Dendritic cell treated with granulocyte-macrophage colony-stimulating factor and Interleukin-4, amounts not matched to agents 40 ng/mL and 50 ng/mL, for 4 days (primary cell): ENCODE data around the gene PMIS2.

Experiments
- H3K27ac Mint-ChIP-seq: one replicate; pipeline ENCODE4 v1.8.0; 2022; ENCODE audit warnings: mild to moderate bottlenecking, mixed read lengths
- H3K27me3 Mint-ChIP-seq: one replicate; pipeline ENCODE4 v1.8.0; 2022; ENCODE audit warnings: mild to moderate bottlenecking, mixed read lengths
- H3K36me3 Mint-ChIP-seq: one replicate; pipeline ENCODE4 v1.8.0; 2022; ENCODE audit warnings: low read depth, mixed read lengths
- H3K4me1 Mint-ChIP-seq: one replicate; pipeline ENCODE4 v1.8.0; 2022; ENCODE audit warnings: low read depth, mixed read lengths
- H3K4me3 Mint-ChIP-seq: one replicate; pipeline ENCODE4 v1.8.0; 2022; ENCODE audit warnings: mild to moderate bottlenecking, moderate library complexity, mixed read lengths
- H3K9me3 Mint-ChIP-seq: one replicate; pipeline ENCODE4 v1.8.0; 2022; ENCODE audit warnings: mixed read lengths
- intact Hi-C: fragments of 100-400 bp; cut with micrococcal nuclease; formaldehyde crosslinking; loops from one replicate; pipeline ENCODE4 v1.15.0; 2022

The PMIS2 gene

DNA sequence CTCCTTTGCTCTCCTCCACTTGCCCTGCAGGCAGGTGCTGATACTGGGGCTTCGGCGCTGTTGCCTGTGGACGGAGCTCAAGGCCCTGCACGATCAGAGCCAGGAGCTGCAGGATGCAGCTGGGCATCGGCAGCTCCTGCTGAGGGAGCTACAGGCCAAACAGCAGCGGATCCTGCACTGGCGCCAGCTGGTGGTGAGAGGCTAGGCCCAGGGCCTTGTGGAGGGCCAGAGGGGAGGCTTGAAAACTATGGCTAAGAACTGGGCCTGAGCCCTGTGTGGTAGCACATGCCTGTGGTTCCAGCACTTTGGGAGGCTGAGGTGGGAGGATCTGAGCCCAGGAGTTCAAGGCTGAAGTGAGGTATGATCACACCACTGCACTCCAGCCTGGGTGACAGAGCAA, 32.9 kb downstream of the PMIS2 start:
- intact Hi-C loops = no loop called here
- Mint-ChIP-seq H3K4me1 (no peaks in the 10 kb centered on the region), H3K36me3 (peaks cover 76% of the 10 kb centered on the region), H3K9me3 (no peaks in the 10 kb centered on the region), H3K27ac (no peak overlapping the region), H3K27me3 (no peaks in the 10 kb centered on the region), H3K4me3 (no peak overlapping the region)

DNA sequence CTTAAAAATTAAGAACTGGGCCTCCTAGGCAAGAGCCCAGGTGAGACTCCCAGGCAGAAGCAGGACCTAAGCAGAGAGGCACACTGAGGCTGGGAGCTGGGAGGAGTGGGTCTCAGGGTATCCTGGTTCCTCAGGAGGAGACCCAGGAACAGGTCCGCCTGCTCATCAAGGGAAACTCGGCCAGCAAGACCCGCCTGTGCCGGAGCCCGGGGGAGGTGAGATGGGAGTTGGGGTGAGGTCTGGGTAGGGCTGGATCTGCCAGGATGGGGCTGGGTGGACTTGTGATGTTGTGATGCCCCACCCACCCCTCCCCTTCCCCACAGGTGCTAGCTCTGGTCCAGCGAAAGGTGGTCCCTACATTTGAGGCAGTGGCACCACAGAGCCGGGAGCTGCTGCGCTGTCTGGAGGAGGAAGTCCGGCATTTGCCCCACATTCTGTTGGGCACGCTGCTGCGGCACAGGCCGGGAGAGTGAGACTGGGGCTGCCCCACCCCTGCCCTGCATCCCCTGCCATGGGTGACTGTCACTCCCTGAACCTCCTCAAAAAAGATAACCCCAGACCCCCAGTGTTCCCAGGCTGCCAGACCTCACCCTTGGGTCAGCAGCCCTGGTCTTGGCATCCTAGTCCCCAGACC, 33.4 kb downstream of the PMIS2 start:
- Mint-ChIP-seq H3K27ac (no peak overlapping the region), H3K4me3 (no peak overlapping the region), H3K9me3 (no peaks in the 10 kb centered on the region), H3K27me3 (no peaks in the 10 kb centered on the region), H3K4me1 (no peaks in the 10 kb centered on the region), H3K36me3 (peaks cover 76% of the 10 kb centered on the region)
- intact Hi-C loops = no loop called here

DNA sequence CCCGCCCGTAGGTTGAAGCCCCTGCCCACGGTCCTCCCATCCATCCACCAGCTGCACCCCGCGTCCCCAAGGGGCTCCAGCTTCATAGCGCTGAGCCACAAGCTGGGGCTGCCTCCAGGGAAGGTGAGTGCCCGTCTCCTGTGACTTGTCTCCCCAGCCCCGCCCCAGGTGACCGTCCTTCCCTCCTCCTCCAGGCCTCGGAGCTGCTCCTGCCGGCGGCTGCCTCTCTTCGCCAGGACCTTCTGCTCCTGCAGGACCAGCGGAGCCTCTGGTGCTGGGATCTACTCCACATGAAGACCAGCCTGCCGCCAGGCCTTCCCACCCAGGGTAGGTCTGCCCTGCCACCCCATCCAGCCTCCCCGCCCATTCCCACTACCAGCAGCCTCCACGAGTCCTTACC, 34.0 kb downstream of the PMIS2 start:
- H3K4me3 Mint-ChIP-seq = no peak overlapping the region

DNA sequence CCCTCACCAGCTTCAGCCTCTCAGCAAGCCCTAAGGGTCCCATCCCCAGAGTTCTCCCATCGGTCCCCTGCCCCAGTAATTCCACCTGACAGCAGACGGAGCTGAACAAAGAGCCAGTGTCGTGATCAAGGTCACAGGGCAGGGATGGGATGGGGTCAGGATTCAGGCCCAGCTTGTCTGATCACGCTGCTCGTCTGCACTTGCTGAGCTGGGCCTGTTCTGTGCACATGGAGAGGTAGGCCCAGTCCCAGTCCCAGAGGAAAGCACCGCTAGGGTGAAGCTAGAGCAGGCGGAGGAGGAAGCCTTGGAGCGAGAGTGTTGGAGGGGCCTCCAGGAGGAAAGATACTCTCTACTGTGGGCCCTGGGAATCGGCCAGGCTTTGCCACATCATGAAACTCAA, 35.7 kb downstream of the PMIS2 start:
- Mint-ChIP-seq H3K4me3 (no peak overlapping the region), H3K9me3 (no peaks in the 10 kb centered on the region), H3K36me3 (peaks cover 58% of the 10 kb centered on the region), H3K27ac (peak overlapping the region; percentile 22), H3K27me3 (no peaks in the 10 kb centered on the region), H3K4me1 (no peaks in the 10 kb centered on the region)
- intact Hi-C loops = no loop called here

More for the DNA sequence above, 34.0 kb downstream of the PMIS2 start:
- Mint-ChIP-seq H3K36me3 (peaks cover 71% of the 10 kb centered on the region), H3K27me3 (no peaks in the 10 kb centered on the region), H3K9me3 (no peaks in the 10 kb centered on the region), H3K4me1 (no peaks in the 10 kb centered on the region), H3K27ac (no peak overlapping the region)
- intact Hi-C loops = no loop called here

DNA sequence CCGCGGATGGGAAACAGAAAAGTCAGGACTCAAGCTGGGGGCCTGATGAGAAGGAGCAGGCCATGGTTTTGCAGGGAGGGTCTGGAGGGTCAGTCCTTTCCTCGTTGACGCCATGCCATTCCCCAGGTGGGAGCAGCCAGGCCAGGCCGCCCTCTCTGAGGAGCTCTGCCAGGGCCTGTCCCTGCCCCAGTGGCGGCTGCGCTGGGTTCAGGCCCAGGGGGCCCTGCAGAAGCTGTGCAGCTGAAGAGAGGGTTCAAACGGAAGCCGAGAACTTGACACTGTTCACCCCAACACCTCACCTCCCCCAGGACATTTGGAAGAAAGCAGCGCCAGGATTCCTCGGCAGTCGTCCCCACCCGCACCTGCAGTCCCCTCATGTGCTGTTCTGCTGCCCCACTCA, 36.8 kb downstream of the PMIS2 start:
- peaks cover 48% of the 10 kb centered on the region for H3K36me3 Mint-ChIP-seq
- no peaks in the 10 kb centered on the region for H3K9me3 Mint-ChIP-seq
- no peaks in the 10 kb centered on the region for H3K27me3 Mint-ChIP-seq
- no peaks in the 10 kb centered on the region for H3K4me1 Mint-ChIP-seq
- intact Hi-C loops = no loop called here
- no peak overlapping the region for H3K4me3 Mint-ChIP-seq
- no peak overlapping the region for H3K27ac Mint-ChIP-seq

DNA sequence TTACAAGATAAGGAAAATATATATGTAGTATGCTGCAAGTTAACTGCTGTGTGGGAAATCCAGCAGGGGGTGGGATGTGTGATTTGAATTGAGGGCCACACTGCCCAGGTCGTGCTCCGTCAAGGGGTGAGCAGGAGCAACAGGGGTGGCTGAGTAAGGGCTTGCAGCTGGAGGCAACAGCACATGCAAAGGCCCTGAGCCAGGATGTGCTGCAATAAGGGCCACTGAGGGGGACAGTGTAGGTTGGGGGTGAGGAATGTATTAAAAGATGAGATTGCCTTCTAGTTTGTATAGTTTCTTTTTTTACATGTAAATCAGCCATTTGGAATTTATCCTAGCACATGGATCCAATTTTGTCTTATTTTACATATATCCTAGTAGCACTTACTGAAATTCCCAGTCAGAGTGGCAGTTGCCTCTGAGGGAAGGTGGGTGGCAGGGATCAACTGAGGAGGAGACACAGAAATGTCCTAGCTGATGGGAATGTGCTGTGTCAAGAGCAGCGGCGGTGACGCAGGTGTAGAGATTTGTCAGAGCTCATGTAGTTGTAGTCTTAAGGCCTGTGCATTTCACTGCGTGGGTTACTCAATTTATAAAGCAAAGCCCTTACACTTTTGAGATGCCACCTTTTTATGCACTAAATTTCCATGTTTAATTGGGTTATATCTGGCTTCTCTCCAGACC, 37.5 kb downstream of the PMIS2 start:
- intact Hi-C loops = no loop called here
- Mint-ChIP-seq H3K27ac (no peak overlapping the region), H3K27me3 (no peaks in the 10 kb centered on the region), H3K4me3 (no peak overlapping the region), H3K9me3 (no peaks in the 10 kb centered on the region), H3K36me3 (peaks cover 44% of the 10 kb centered on the region), H3K4me1 (peaks cover 5% of the 10 kb centered on the region)

DNA sequence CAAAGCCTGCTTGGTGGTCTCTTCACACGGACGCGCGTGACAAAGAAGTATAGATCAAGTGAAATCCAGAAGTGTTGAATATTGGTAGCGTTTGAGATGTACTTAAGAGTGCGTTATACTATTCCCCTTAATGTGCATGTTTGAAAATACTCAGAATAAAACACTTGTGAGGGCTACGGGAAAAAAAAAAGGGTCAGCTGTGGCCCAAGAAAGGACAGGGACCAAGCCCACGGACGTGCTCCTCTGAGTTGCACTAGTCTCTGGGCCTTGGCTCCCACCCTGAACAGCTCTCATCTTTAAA, 42.2 kb downstream of the PMIS2 start:
- H3K27me3 Mint-ChIP-seq = no peaks in the 10 kb centered on the region
- H3K36me3 Mint-ChIP-seq = peaks cover 47% of the 10 kb centered on the region
- H3K9me3 Mint-ChIP-seq = no peaks in the 10 kb centered on the region
- intact Hi-C loops = loop anchor here (1.0 to 2.0 kb wide), 3 partner anchors 15 to 20 kb away; partner anchors contain the start of genes COX6B1 and HAUS5
- H3K27ac Mint-ChIP-seq = peak overlapping the region; percentile 98
- H3K4me3 Mint-ChIP-seq = peak overlapping the region; percentile 88
- peaks cover 28% of the 10 kb centered on the region for H3K4me1 Mint-ChIP-seq

DNA sequence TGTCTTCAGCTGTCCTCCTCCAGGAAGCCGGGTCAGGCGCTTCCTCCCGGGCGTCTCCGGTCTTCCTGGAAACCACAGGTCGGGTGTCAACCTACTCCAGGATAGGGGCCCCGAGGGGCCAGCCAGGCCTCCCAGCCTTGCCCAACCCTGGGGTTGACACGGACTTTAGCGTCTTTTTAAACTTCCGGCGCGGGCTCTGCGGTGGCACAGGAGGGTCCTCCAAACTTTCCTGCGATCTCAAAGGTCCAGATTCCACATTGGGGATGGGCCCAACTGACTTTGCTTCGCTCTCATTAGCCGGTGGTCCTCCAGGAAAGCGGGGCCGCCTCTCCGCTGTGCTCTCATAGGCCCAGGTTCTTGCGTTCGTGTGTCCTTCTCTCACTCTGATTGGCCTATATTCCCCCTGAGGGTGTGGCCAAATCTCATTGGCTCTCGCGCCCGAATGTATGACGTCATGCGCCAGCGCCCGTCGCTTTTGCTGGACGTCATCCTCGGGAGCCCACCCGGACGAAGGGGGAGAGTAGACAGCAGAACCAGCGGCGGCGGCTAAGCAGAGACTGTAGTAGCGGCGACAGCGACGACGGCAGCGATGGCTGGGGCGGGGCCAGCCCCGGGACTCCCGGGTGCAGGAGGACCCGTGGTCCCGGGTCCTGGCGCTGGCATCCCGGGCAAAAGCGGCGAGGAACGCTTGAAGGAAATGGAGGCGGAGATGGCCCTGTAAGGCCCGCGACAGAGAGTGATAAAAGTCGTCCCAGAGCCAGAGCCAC, 42.8 kb downstream of the PMIS2 start, which contains the start of gene RBM42:
TSS of gene RBM42 (plus strand) at position 472 of the 767 bp plus-strand sequence. CDS start at position 590, 118 bp downstream.
- peaks cover 28% of the 10 kb centered on the region for H3K4me1 Mint-ChIP-seq
- no peaks in the 10 kb centered on the region for H3K9me3 Mint-ChIP-seq
- peak within 1 kb of the TSS; percentile 98 for H3K27ac Mint-ChIP-seq
- no peaks in the 10 kb centered on the region for H3K27me3 Mint-ChIP-seq
- H3K4me3 Mint-ChIP-seq = peak within 1 kb of the TSS; percentile 88
- intact Hi-C loops = loop anchor here (1.0 to 2.0 kb wide), 3 partner anchors 15 to 20 kb away; partner anchors contain the start of genes COX6B1 and HAUS5
- H3K36me3 Mint-ChIP-seq = peaks cover 52% of the 10 kb centered on the region

DNA sequence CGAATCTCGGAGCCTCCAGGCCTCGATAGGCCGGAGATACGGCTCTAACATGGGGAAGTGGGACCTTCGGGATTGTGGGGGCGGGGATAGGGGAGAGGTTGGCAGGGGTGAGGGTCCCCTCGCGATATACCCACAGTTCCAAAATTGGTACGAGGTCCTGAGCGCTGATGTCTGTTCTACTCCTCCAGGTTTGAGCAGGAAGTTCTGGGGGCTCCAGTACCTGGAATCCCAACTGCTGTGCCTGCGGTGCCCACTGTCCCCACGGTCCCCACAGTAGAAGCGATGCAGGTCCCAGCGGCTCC, 43.3 kb downstream of the PMIS2 start:
- peaks cover 28% of the 10 kb centered on the region for H3K4me1 Mint-ChIP-seq
- peaks cover 57% of the 10 kb centered on the region for H3K36me3 Mint-ChIP-seq
- intact Hi-C loops = loop anchor here (2.0 kb wide), 1 partner anchor 16 kb away; the partner anchor contains the start of gene HAUS5
- peak overlapping the region; percentile 88 for H3K4me3 Mint-ChIP-seq
- H3K27ac Mint-ChIP-seq = peak overlapping the region; percentile 98
- H3K27me3 Mint-ChIP-seq = no peaks in the 10 kb centered on the region
- no peaks in the 10 kb centered on the region for H3K9me3 Mint-ChIP-seq

DNA sequence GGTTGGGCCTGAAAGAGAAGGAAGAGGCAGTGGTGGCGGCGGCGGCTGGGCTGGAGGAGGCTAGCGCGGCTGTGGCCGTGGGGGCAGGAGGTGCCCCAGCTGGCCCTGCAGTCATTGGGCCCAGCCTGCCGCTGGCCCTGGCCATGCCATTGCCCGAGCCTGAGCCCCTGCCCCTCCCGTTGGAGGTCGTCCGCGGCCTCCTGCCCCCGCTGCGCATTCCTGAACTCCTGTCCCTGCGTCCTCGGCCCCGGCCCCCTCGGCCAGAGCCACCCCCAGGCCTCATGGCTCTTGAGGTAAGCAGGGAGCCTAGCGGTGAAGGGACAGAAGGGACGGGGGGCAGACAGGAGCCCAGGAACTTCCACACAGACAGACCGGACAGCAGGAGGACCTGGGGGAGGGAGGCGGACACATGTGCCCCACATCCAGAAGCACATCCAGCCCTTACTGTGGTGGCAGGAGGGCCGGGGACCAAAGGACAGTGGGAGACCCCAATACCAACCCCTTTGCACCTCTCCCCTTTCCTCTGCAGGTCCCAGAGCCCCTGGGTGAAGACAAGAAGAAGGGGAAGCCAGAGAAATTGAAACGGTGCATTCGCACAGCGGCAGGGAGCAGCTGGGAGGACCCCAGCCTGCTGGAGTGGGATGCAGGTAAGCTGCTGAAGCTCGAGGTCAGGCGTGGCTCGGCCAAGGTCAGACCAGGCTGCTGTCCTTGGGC, 47.9 kb downstream of the PMIS2 start:
- H3K4me3 Mint-ChIP-seq = no peak overlapping the region
- peaks cover 23% of the 10 kb centered on the region for H3K4me1 Mint-ChIP-seq
- no peaks in the 10 kb centered on the region for H3K27me3 Mint-ChIP-seq
- H3K9me3 Mint-ChIP-seq = no peaks in the 10 kb centered on the region
- no peak overlapping the region for H3K27ac Mint-ChIP-seq
- intact Hi-C loops = no loop called here
- H3K36me3 Mint-ChIP-seq = peaks cover 93% of the 10 kb centered on the region

DNA sequence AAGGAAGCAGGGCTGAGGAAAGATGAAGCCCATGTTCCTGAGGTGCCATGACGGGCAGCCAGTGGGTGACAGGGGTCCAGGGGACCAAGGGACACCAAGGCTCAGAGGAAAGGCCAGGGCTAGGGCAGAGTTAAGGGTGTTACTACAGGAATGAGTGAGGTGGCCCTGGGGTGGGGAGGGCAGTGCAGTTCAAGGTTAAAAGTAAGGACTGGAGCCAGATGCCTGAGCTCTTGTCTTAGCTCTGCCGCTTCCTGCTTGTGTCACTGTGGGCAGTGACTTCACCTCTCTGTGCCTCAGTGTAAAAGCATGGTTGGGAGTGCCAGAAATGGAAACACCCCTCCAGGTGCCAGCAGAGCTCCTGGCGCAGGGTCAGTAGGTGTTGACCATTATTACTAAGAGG, 50.7 kb downstream of the PMIS2 start:
- H3K27me3 Mint-ChIP-seq = no peaks in the 10 kb centered on the region
- intact Hi-C loops = no loop called here
- H3K4me3 Mint-ChIP-seq = no peak overlapping the region
- peaks cover 69% of the 10 kb centered on the region for H3K36me3 Mint-ChIP-seq
- peaks cover 11% of the 10 kb centered on the region for H3K4me1 Mint-ChIP-seq
- no peak overlapping the region for H3K27ac Mint-ChIP-seq
- no peaks in the 10 kb centered on the region for H3K9me3 Mint-ChIP-seq
